ENCODE measurements around the gene UBR4.
"Not testable (repeated sequence)": the region's sequence is repeated elsewhere in the genome, so short reads cannot be mapped to it uniquely, and the experiment has no call there.

The UBR4 gene

DNA sequence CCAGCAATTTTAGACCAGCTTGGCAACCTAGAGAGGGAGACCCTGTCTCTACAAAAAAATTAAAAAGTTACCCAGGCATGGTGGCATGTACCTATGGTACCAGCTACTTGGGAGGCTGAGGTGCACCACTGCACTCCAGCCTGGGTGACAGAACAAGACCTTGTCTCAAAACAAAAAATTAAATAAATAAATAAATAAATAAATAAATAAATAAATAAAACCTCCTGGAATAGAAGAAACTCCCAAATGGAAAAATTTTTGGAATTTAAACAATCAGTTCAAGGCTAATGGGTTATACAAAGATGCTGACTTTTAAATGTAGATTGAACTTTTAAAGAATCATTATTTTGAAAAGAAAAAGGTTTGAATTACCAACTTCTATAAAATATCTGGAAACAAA lies 22.2 kb downstream of the UBR4 start:
- DNase-seq, result no peak

DNA sequence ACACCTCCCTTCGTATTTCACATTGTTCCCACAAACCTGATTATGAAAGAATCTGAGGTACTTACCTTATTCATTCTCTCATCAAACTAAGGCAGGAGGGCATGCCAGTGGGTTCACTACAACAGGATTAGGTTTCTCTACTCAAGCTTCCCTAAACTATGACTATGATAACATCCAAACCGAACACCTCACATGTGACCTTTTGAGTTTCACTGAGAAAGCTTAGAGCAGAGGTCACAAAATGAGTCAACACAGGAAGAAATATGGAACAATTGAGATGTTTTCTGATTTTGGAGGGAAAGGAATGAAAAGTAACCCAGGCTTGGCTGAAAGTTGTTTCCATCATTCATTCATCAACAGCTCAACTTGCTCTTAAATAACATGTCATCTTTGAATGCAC lies 24.1 kb downstream of the UBR4 start:
- no peak for DNase-seq

DNA sequence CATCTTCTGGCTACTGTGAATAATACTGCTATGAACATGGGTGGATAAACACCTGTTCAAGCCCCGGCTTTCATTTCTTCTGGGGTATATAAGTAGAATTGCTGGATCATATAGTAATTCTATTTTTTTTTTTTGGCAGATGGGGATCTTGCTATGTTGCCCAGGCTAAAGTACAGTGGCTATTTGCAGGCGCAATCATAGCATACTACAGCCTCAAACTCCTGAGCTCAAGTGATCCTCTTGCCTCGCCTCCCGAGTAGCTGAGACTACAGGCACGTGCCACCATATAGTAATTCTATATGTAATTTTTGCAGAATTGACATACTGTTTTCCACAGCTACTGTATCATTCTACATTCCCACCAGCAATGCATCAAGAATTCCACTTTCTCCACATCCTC lies 27.8 kb downstream of the UBR4 start:
- no peak for DNase-seq

DNA sequence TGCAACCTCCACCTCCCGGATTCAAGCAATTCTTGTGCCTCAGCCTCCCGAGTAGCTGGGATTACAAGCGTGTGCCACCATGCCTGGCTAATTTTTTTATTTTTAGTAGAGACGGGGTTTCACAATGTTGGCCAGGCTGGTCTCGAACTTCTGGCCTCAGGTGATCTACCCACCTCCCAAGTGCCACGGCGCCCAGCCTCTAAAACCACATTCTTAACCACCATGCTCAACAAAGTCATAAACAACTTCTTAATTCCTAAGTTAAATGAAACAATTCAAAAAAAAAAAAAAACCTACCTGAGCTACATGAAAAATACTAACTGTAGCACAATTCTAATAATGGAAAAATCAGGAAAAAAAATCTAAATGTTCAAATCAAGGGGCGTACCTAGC lies 29.8 kb downstream of the UBR4 start:
- DNase-seq, result not testable (repeated sequence)

DNA sequence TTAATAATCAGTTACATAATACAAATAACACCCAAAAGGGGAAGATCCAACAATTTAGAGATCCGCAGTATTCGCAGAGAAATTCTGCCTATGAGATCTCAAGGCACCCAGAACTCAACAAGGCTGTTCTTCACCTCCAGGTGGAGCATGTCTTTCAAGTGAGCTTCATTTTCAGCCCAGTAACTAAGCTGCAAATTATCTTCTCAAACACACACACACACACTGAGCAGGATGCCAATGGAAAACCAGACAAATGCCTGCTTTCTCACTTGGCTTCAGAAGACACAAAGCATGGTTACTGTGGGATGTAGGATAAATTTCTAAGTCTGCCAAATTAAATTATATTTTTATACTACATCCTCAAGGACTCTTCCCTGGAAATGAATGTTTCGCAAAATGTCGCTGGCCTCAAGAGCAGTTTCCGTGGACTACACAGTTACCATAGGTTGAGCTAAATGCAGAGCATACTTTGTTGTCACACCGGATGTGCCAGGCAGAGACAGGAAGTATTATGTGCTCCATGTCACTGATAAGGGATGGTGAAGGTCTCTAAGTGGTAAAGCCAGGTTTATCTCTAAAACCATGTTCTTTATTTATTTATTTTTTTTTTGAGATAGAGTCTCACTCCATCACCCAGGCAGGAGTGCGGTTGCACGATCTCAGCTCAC lies 30.3 kb downstream of the UBR4 start:
- DNase-seq, result no peak

DNA sequence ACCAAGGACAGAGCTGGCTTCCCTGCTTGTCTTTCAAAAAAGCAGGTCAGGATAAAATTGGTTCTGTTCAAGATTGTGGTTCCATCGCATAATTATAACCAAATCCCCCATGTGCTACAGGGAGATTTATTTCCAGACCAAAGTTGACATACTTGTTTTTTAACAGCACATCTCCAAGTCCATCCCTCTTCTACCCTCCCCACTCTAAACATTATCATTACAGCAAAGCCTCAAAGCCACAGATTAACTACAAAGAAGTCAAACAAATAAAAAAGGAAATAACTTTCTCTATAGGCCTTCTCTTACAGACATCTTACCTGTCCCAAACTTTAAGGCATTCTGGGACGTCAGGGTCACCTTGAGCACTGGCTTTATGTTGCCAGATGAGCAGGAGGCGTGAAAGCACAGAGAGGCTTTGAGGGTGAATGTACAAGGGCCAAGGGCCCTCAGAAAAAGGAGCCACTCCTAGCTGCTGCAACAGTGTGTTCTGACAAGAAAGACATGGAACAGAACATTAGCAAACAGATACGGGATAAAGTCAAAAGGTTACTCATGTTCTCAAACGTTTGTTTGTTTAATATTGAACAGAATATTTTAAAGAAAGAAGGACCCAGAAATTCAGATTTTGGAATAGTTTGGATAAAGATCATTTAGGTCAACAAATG lies 31.2 kb downstream of the UBR4 start:
- DNase-seq, result no peak

DNA sequence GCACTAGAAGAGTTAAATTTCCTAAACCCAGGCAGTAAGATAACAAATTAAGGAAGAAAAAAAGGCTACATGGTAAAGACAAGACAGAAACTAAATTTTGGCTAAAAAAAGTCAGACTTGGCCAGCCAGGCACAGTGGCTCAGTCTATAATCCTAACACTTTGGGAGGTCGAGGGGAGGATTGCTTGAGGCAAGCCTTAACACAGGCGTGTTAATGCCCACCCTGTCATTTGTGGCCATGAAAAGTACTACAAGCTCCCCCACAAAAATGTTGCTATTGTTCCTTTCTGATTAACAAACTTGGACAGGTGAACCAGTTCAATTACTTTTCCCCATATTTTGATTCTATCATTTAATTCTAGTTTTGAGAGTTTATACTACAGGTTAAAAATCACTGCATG lies 32.3 kb downstream of the UBR4 start:
- no peak for DNase-seq

DNA sequence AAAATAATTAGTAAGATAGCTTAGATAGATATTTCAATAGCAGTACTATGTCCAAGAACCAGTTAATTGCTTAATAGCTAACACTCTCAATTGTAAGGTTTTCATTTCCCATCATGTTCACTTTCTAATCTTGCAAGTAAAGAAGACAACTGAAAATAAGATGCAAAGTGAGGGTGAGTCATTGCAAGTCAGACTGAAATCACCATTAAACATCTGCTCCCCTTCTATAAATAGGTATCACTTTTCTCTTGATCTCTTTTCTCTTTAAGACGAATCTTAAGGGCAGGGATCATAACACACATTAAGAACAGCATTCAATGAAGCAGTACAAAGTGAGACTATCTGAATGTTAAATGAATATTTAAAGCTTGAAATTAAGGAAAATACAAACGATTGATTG lies 40.4 kb downstream of the UBR4 start:
- DNase-seq, result no peak

DNA sequence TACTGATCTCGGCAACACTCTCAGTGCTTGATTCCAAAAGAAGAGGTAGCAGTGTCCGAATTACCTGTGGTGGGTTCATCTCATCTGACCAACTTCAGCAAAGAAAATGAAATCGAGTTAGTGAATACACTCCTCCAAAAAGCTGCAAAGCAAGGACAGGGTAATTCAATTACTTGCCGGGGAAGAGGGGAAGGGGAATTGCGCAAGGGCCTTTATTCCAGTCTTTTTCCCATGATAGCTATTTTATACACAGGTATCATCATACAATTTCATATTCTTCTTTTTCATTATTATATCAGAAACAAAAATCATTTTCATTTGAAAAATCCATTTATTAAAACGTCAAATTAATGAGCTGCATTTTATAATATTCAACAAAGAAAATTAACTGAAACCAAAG lies 42.9 kb downstream of the UBR4 start:
- no peak for DNase-seq

DNA sequence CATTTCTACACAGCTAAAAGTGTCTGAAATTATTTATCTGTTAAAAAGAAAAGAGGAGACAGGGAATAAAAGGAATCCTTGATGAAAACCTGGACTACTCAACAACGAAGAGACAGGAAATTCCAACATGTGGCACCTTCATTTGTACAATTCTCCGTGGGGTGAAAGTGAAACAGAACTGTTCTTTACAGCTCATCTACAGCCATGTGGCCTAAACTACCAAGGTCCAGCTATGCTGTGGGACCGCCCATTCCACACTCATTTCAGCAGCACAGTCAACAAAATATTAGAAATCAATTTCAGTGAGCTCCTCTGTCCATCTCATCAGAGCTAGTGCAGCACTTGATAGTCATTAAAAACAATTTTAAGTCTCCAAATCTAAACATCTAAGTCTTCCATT lies 44.0 kb downstream of the UBR4 start:
- no peak for DNase-seq

DNA sequence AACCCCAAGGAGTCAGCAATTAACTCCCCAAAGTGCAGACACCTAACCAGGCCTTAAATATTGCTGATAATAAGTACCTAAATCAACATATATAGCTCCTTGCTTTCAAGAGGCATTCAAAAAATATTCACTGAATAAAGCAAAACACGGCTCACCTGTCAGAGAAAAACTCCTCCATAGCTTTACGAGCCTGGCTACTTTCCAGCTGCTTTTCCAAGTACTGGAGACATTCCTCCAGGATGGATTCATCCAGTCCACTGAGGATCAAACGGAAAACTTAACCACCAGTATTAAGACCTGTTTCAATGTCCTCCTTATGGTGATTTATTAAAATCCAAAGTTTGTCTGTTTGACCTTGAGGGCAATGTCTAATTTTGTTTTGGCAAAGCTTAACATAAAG lies 44.6 kb downstream of the UBR4 start:
- peak; percentile 18 for DNase-seq

DNA sequence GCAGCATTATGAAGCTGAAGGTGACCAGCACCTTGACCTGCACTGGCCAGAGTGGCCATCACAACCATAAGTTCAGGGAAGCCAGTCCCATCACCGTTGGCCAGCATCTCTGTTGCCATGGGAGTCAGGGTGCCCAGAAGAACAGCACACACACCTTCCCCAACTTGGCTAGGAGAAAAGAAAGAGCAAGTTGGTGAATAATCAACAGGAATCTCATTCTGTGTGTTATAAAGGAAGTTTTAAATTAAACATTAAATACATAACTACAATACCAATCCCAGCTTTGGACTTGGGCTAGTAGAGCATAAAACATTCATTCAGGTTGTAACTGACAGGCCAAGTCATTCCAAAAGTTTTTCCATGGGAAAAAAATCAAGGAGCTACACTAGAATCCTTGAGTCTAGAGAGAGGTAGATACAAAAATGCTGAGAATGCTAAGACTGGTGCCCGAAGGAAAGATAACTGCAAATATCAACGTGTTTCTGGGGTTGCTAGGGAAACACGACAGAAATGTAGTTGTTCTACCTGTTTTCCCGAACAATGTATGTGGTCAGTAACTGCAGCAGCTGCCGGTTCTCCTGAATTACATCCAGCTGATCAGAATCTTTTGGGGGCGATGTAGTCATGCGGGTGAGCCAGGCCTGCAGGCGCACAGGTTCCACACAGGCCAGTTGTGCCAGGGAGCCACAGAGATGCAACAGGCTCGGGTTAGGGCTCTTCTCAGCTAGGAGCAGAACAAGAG lies 45.6 kb downstream of the UBR4 start:
- DNase-seq, result no peak

DNA sequence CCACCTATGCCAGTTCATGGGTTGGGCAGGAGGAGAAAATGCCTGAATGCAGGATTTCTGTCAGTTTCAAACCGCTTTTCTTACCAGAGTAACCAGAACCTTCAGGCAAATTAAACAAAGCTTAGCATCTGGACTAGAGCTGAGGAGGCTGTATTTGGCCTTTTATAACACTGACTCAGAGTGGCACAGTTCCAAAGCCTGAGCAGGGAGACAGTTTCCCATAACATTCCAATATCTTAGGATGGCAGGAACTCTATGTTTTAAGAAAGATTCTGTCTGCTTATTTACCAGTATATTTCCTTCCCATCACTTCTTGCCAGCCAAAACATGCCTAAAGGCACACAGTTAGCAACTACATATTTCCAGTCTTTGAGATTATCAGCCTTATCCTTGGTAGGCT lies 46.8 kb downstream of the UBR4 start:
- DNase-seq, result peak; percentile 2

DNA sequence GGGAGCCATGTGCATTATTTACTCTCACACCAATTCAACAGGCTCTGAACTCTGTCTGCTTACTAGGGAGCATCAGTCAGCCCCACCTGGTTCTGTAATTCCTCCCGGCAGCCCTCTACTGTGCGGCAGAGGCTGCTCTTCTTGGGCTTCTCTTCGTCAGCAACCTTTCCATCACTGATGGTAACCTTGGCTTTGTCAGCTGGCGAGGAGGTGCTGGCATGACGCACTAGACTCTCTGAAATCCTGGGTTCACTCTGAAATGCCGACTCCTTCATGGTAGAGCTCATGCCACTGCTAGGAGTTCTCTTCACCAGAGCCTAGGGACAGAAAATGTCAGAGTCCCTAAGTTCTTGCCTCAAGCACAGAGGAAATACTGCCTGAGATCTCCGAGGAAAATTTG lies 49.2 kb downstream of the UBR4 start:
- no peak for DNase-seq

DNA sequence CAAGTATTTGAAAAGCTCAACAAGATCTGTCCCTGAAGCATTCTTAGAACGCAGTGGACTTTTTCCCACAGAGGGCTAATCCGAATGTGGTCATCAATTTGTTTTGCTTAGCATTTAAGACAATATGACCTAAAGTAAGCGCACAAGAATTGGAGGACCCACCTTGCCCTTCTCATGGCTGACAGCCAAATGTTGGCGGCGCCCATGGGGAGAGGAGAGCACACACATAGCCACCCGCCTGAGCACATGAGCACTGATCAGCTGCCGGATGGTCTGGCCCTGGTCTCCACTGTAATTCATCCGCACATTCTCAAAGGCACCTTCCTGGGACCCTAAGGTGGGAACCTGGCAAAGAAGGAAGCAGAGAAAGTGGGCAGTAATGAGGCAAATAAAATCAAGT lies 52.4 kb downstream of the UBR4 start:
- no peak for DNase-seq

DNA sequence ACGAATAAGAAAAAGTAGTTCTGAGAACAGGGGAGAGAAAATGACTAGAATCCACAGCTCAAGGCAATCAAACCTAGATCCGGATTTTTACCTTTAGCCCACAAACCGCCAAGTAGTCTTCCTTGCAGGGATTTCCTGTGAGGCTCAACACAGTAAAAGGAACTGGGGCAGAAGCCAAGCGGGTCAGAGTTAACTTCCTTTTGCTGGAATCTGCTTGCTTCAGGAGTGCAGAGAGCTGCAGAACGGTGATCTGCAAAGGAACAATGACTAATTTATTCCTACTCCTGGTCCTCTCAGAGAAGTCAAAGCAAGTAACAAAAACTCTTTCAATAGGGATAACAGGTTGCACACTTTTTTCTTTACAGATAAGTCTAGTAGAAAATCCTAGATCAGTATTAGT lies 53.4 kb downstream of the UBR4 start:
- DNase-seq, result no peak

DNA sequence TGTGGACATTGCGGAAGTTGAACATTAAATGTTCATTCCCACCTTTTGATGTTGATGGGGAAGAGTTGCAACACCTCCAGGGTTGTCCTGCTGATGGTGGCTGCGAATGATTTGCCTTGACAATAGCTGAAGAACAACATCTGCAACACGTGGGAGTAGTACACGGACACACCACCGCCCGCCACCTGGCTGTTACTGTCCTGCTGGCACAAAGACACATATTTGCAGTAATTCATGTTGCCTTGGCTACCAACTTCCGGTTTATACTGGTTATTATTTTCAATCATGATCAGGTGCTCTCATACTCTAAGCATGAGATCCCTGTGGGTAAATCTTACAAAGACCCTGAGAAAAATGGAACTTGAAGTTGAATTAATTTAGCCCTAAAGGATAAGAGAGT lies 55.2 kb downstream of the UBR4 start:
- DNase-seq, result no peak

DNA sequence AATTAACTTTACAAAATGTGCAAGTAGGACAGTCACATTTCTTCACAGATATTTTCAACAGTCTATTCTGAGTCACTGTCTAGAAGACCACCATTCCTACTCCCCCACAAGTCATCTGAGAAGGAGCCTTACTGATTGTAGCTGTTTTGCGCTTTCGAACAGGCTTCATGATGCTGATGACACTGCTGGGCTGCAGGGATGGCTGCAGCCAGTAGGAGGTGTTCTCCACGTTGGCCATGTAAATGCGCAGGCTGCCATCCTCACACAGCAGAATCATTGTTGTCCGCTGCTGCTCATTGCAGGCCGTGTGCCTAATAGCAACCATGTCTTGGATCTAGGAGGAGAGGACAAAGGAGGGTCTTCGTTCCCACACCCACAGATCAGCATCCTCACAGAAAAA lies 56.9 kb downstream of the UBR4 start:
- DNase-seq, result no peak

DNA sequence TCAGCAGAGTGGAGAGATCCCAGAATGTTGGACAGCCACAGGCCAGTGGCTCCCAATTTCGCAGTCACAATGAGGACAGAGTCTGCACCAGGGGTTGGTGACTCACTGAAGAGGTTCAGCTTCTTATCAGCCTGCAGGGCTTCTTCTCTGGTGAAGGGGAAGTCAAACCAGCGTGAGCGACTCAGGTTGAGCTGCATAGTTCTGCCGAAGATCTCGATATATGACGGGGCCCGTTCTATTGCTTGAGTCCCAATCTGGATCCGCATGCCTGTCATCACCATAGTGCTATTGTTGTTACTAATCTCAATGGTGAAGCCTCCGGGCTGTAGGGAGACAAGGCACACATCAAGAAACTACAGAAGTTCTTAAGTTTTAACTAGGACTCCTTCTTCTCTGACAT lies 58.5 kb downstream of the UBR4 start:
- no peak for DNase-seq

DNA sequence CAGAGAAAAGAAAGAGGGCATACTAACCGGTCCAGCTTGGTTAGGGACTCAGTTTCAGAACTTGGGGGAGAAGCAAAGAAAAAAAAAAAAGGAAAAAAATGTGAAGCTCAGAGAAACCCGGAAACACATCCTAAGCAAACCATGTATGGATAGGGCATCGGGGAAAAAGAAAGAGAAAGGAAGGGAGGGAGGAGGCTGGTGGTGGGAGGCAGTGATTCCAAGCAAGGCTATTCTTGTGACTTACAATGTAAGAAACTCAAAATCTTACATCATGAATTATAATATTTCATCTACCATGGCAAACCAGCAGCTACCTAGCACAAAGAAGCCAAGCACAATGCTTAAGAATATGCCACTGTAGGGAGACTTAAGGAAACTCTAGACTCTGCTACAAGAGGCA lies 60.3 kb downstream of the UBR4 start:
- no peak for DNase-seq

DNA sequence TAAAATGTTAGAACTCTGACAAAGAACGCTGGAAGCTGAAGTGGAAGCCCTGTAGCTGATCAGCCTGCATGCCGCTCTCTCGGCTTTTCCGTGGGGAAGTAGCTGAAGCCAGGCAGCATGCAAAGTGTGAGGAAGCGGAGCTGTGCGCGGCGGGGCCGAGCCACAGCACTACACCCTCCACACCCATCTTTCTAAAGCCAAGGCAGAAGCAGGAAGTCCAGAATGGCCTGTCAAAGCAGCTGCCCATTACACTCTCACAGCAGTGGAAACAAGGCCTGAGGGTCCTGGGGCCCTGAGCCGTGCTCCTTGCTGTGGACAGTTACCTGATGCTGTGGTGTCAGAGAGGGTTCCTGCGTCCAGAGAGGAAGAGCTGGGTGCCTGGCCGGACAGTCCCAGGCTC lies 69.6 kb downstream of the UBR4 start:
- DNase-seq, result no peak

DNA sequence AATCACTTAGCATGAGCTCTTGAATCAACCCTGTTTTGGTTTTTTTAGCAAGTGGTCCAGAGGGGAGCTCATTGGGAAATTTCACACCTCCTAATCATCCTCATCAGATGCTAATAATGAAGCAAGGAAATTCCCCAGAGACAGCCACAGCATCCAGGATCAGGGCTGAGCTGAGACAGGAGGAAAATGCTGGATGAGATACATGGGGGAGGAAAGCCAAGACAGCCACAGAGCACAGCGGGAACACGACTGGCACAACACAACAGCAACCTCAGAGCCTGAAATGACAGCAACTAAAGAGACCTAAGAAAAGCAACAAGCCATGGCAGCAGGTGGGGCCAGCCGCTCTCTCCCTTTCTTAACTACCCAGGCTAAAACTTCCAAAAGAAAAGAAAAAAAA lies 70.4 kb downstream of the UBR4 start:
- DNase-seq, result no peak

DNA sequence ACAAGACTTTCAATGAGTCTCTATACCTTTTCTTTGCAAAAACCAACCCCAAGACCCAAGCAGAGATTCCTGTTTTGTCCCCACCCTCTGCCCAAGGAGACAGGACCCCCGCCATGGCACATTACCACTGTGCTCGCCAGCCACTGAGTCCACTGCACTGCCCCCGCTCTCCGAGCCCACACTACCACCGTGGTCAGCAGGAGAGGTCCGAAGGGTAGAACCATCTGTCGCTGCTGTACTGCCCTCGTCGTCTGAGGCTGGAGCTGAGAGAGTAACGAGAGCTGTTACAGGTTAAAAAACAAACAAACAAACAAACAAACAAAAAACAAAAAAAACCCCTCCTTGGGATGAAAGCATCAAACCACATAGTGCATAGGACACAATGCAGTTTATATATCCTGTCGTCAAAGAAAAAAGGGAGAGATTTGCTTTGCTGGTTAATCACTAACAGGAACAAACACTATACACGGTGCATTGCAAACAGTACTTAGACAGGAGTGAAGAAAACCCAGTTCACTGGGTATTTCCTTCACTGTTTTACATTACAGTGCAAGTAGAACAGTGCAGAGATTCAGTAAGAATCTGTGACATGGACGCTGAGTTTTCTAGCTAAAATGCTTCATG lies 71.0 kb downstream of the UBR4 start:
- DNase-seq, result no peak

DNA sequence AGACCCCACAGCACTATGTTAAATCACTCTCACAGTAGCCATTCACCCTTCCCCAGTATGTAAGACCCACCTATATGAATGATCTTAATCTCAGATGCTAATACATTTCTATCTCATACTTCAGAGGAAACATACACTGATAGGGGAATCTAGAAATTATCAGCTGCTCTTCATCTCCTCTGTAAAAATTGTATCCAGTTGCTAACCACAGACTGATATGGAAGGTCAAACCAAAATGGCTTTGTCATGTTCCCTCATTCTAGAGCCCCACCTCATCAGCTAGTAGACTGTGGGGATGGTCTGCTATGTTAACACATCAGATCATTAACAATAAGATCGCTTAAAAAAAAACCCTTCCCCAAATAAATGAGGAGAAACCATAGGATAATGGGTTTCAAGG lies 71.7 kb downstream of the UBR4 start:
- DNase-seq, result no peak

Measured in kidney glomerular epithelial cell (primary cell).